Body of pancreas (tissue), 4 donors: Measurements from ENCODE around the gene DYRK1A. TPM values are rescaled to one million over a fixed set of nuclear protein-coding genes. Genes with fewer than 3 reads are reported as not detected.

Experiments used
- ATAC-seq: fragments of 150-250 bp; one replicate; pipeline ENCODE4 v1.9.1; 2016
- DNase-seq, 4 donors: peaks; one replicate each; pipeline ENCODE4 v3.0.0-alpha.2; 2019
- H3K27ac ChIP-seq, 4 donors: fragments of 200-600 bp; sonication (generic); 1 replicate in 3 of 4; 2 replicates in 1 of 4; pipeline versions ENCODE4 v1.5.1 to v1.6.1; 2016 to 2019; ENCODE audit warnings: mild to moderate bottlenecking in 1 of 4, mixed read lengths in 1 of 4, moderate library complexity in 1 of 4
- H3K27me3 ChIP-seq, 2 donors: fragments of 200-600 bp; sonication (generic); one replicate each; pipeline ENCODE4 v1.6.0; 2016; ENCODE audit warnings: mild to moderate bottlenecking in 1 of 2
- H3K36me3 ChIP-seq, 2 donors: fragments of 200-600 bp; sonication (generic); replicated peaks in 1 of 2; 2 replicates each; pipeline ENCODE4 v1.5.1; 2016; ENCODE audit warnings: low read depth in 2 of 2; ENCODE audit not compliant: insufficient read depth in 1 of 2
- H3K4me1 ChIP-seq: fragments of 200-600 bp; sonication (generic); one replicate; pipeline ENCODE4 v1.6.0; 2016
- H3K4me3 ChIP-seq, 2 donors: fragments of 200-600 bp; sonication (generic); 1 replicate in 1 of 2; 2 replicates in 1 of 2; pipeline ENCODE4 v1.5.1; 2016 to 2019
- H3K9me3 ChIP-seq, 3 donors: fragments of 200-600 bp; sonication (generic); 1 replicate in 2 of 3; 2 replicates in 1 of 3; pipeline ENCODE4 v1.5.1; 2016
- CTCF ChIP-seq, 7 experiments: fragments of 450-650 bp in 4 of 7; fragments of 200-600 bp in 3 of 7; sonication (generic) in 3 of 7; IDR thresholded peaks; one replicate each; pipeline ENCODE4 v1.5.1; 2016 to 2019; ENCODE audit warnings: antibody characterized with exemption in 7 of 7
- POLR2A ChIP-seq, 3 donors: fragments of 450-650 bp; IDR thresholded peaks; one replicate each; pipeline ENCODE4 v1.6.1; 2016; ENCODE audit warnings: antibody characterized with exemption in 3 of 3, mild to moderate bottlenecking in 2 of 3
- WGBS, 2 donors: methylation state at CpG; one replicate each; pipeline ENCODE4 v1.1.5; 2017; 5-methylcytosine and 5-hydroxymethylcytosine counted together
- intact Hi-C: fragments of 100-400 bp; cut with DNase I; formaldehyde crosslinking; loops from one replicate; pipeline ENCODE4 v1.15.1; 2023
- total RNA-seq, 2 donors: library from RNA; depleted of rRNA; stranded (reverse); fragments of >200 nt; gene quantifications; one replicate each; pipeline ENCODE4 v1.1.0, GENCODE V29; 2016

DYRK1A gene
- total RNA-seq, 2 donors from 2014 or later = 42.5 to 44.1 TPM

- no peak overlapping the region for H3K27ac ChIP-seq
- DNase-seq (no peak), ATAC-seq (no peak)
- intact Hi-C loops = no loop called here
- no peaks in the 10 kb centered on the region for H3K27me3 ChIP-seq
- WGBS, 2 donors = 89 to 94% methylated on average over 2 of the region's 2 CpGs
- no peak overlapping the region for H3K4me3 ChIP-seq
- TF ChIP-seq CTCF (IDR thresholded peaks at IDR 0.05) (no peak), POLR2A (IDR thresholded peaks at IDR 0.05) (no peak)
- H3K36me3 ChIP-seq = no peaks in the 10 kb centered on the region
- peaks cover 55% of the 10 kb centered on the region for H3K4me1 ChIP-seq
- H3K9me3 ChIP-seq = no peaks in the 10 kb centered on the region
Measured at GRCh38 chr21:37408464-37409193, 42.1 kb downstream of the DYRK1A start.

GRCh38 chr21:37410639-37411038 lies 44.1 kb downstream of the DYRK1A start:
- intact Hi-C loops = no loop called here
- H3K4me1 ChIP-seq = peaks cover 60% of the 10 kb centered on the region
- no peak overlapping the region for H3K4me3 ChIP-seq
- ATAC-seq (no peak), DNase-seq (no peak)
- no peak overlapping the region for H3K27ac ChIP-seq
- 91 to 93% methylated on average over 9 of the region's 9 CpGs for WGBS, 2 donors
- H3K36me3 ChIP-seq = no peaks in the 10 kb centered on the region
- no peak for TF ChIP-seq POLR2A (IDR thresholded peaks at IDR 0.05)
- no peak for TF ChIP-seq CTCF (IDR thresholded peaks at IDR 0.05)
- H3K27me3 ChIP-seq = no peaks in the 10 kb centered on the region
- no peaks in the 10 kb centered on the region for H3K9me3 ChIP-seq

- Histone ChIP-seq H3K4me1 (peaks cover 52% of the 10 kb centered on the region), H3K27ac (no peak overlapping the region), H3K4me3 (no peak overlapping the region), H3K36me3 (no peaks in the 10 kb centered on the region), H3K27me3 (no peaks in the 10 kb centered on the region), H3K9me3 (no peaks in the 10 kb centered on the region)
- 67 to 80% methylated on average over 4 of the region's 4 CpGs for whole genome bisulfite sequencing, 2 donors
- ATAC-seq = no peak
- DNase-seq = no peak
- intact Hi-C loops = no loop called here
- TF ChIP-seq POLR2A (IDR thresholded peaks at IDR 0.05) (no peak), CTCF (IDR thresholded peaks at IDR 0.05) (no peak)
Measured at GRCh38 chr21:37412603-37413360, 46.2 kb downstream of the DYRK1A start.

- DNase-seq (no peak), ATAC-seq (no peak)
- no peaks in the 10 kb centered on the region for H3K9me3 ChIP-seq
- TF ChIP-seq POLR2A (IDR thresholded peaks at IDR 0.05) = no peak
- TF ChIP-seq CTCF (IDR thresholded peaks at IDR 0.05) = no peak
- H3K4me1 ChIP-seq = peaks cover 47% of the 10 kb centered on the region
- intact Hi-C loops = no loop called here
- no peak overlapping the region for H3K4me3 ChIP-seq
- H3K27ac ChIP-seq = no peak overlapping the region
- 72 to 78% methylated on average over 5 of the region's 5 CpGs for WGBS, 2 donors
- no peaks in the 10 kb centered on the region for H3K36me3 ChIP-seq
- no peaks in the 10 kb centered on the region for H3K27me3 ChIP-seq
Measured at GRCh38 chr21:37413553-37414291, 47.1 kb downstream of the DYRK1A start.
